ENCODE results near the gene SHISA9.

GRCh38 chr16:13155780-13156179, 254.4 kb downstream of the SHISA9 start:
- TF ChIP-seq CTCF (IDR thresholded peaks at IDR 0.05) (no peak), POLR2A (IDR thresholded peaks at IDR 0.05) (no peak)
